Fibroblast of lung (primary cell): ENCODE data around the gene DTX1. TPM values are rescaled to one million over a fixed set of nuclear protein-coding genes. Genes with fewer than 3 reads are reported as not detected.

ENCODE experiments used
- DNase-seq, 2 donors: peaks; one replicate each; pipeline versions ENCODE4 v3.0.0 to v3.0.0-alpha.2; 2010; ENCODE audit warnings: low read depth in 2 of 2
- H2AFZ ChIP-seq: 2 replicates; pipeline ENCODE4 v1.5.1; 2012; ENCODE audit warnings: low read length, control low read depth, inconsistent platforms
- H3K27ac ChIP-seq: 2 replicates; pipeline ENCODE4 v1.5.1; 2011; ENCODE audit warnings: low read length, control low read depth; ENCODE audit not compliant: insufficient read depth
- H3K27me3 ChIP-seq: 2 replicates; pipeline ENCODE4 v1.5.1; 2011; ENCODE audit warnings: mild to moderate bottlenecking, low read length; ENCODE audit not compliant: control insufficient read depth, insufficient read depth
- H3K36me3 ChIP-seq: 2 replicates; pipeline ENCODE4 v1.5.1; 2011; ENCODE audit warnings: low read length; ENCODE audit not compliant: control insufficient read depth, insufficient read depth
- H3K4me1 ChIP-seq: 2 replicates; pipeline ENCODE4 v1.5.1; 2011; ENCODE audit warnings: low read length; ENCODE audit not compliant: control insufficient read depth, insufficient read depth; ENCODE audit errors: extremely low read depth
- H3K4me2 ChIP-seq: 2 replicates; pipeline ENCODE4 v1.5.1; 2011; ENCODE audit warnings: low read length, control low read depth; ENCODE audit not compliant: insufficient read depth; ENCODE audit errors: extremely low read depth
- H3K4me3 ChIP-seq, 4 experiments: fragments of 200-600 bp in 1 of 4; sonication (generic) in 1 of 4; replicated peaks in 1 of 4; 2 replicates each; pipeline ENCODE4 v1.5.1; 2011 to 2016; ENCODE audit warnings: low read length in 4 of 4, low read depth in 3 of 4, mild to moderate bottlenecking in 3 of 4, control low read depth in 2 of 4, inconsistent platforms in 1 of 4, mixed read lengths in 1 of 4; ENCODE audit not compliant: insufficient read depth in 1 of 4; ENCODE audit errors: control extremely low read depth in 1 of 4
- H3K79me2 ChIP-seq: 2 replicates; pipeline ENCODE4 v1.5.1; 2012; ENCODE audit warnings: mild to moderate bottlenecking, low read length, inconsistent platforms; ENCODE audit not compliant: control insufficient read depth, insufficient read depth
- H3K9ac ChIP-seq: 2 replicates; pipeline ENCODE4 v1.5.1; 2011; ENCODE audit warnings: mild to moderate bottlenecking, low read length, control low read depth; ENCODE audit not compliant: insufficient read depth
- H3K9me3 ChIP-seq: 2 replicates; pipeline ENCODE4 v1.5.1; 2012; ENCODE audit warnings: low read depth, low read length; ENCODE audit not compliant: control insufficient read depth, insufficient read depth
- H4K20me1 ChIP-seq: 2 replicates; pipeline ENCODE4 v1.5.1; 2011; ENCODE audit warnings: low read length; ENCODE audit not compliant: control insufficient read depth, insufficient read depth; ENCODE audit errors: extremely low read depth
- EZH2 ChIP-seq: IDR thresholded peaks from 2 replicates; pipeline ENCODE4 v1.5.1; 2012; ENCODE audit warnings: low read length, control low read depth, mild to moderate bottlenecking; ENCODE audit errors: missing control alignments
- polyA plus RNA-seq, 2 donors: library from polyadenylated mRNA; depleted of rRNA in 1 of 2; stranded (reverse) in 1 of 2; unstranded in 1 of 2; fragments of >200 nt; gene quantifications; 2 replicates each; pipeline ENCODE4 v1.2.1, GENCODE V29; 2011 to 2012; ENCODE audit warnings: missing spikeins in 1 of 2
- total RNA-seq: library from RNA; depleted of rRNA; stranded (reverse); fragments of >200 nt; gene quantifications from 2 replicates; pipeline ENCODE4 v1.2.1, GENCODE V29; 2014
- TF ChIP-seq, protein P1 (sequence below), 2 donors: IDR thresholded peaks in 1 of 2; conservative IDR thresholded peaks in 1 of 2; 1 replicate in 1 of 2; 2 replicates in 1 of 2; pipeline ENCODE4 v1.5.1; 2011 to 2012; ENCODE audit warnings: low read length in 2 of 2, control low read depth in 1 of 2, inconsistent platforms in 1 of 2, low read depth in 1 of 2, mild to moderate bottlenecking in 1 of 2

The DTX1 gene
- total and polyA plus RNA-seq, 2 donors (not counting 1 experiment from before 2014, with no cell fraction given): not detected

DNA sequence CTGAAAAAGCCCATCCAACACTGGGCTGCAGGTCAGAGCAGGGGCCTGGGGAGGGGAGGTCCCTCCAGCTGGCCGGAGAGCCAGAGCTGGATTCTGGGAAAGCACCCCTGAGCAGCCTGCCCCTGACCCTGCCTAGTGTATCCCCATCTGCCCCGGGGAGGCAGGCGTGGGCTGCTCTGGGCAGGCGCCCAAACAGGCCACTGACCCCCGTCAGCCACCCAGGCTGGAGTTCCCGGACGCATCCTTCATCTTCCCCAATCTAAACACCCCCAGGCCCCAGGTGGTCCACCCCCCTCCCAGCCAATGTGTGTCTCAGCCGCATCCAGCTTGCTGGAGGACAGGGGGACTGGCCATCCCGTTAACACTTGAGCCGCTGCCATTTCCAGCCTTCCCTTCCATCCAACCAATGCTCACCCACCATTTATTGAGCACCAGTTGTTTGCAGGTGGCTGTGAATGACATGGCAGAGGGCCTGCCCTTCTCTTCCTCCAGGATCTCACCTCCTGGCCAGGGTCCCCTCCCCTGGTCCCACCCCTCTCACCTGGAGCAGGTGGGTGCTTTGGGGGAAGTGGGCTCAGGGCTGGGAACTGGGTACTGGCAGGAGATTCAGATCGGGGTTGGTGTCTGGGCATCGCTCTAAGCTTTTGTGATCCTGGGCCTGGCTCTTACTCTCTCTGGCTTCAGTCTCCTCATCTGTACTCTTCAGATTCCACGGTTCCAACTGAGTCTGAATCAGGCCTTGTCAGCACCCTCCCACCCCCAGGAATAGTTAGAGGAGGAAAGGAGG lies 743 bp upstream of the DTX1 start:
- Histone ChIP-seq H3K9ac (no peak overlapping the region), H3K4me3 (no peak overlapping the region), H4K20me1 (peaks cover 2% of the 10 kb centered on the region), H3K27ac (no peak overlapping the region), H3K4me1 (no peaks in the 10 kb centered on the region), H3K4me2 (no peak overlapping the region), H2AFZ (no peak overlapping the region), H3K9me3 (no peaks in the 10 kb centered on the region), H3K79me2 (no peaks in the 10 kb centered on the region), H3K36me3 (no peaks in the 10 kb centered on the region), H3K27me3 (peaks cover 9% of the 10 kb centered on the region)
- TF ChIP-seq, protein P1, sequence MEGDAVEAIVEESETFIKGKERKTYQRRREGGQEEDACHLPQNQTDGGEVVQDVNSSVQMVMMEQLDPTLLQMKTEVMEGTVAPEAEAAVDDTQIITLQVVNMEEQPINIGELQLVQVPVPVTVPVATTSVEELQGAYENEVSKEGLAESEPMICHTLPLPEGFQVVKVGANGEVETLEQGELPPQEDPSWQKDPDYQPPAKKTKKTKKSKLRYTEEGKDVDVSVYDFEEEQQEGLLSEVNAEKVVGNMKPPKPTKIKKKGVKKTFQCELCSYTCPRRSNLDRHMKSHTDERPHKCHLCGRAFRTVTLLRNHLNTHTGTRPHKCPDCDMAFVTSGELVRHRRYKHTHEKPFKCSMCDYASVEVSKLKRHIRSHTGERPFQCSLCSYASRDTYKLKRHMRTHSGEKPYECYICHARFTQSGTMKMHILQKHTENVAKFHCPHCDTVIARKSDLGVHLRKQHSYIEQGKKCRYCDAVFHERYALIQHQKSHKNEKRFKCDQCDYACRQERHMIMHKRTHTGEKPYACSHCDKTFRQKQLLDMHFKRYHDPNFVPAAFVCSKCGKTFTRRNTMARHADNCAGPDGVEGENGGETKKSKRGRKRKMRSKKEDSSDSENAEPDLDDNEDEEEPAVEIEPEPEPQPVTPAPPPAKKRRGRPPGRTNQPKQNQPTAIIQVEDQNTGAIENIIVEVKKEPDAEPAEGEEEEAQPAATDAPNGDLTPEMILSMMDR (conservative IDR thresholded peaks at IDR 0.05 in 1 of 2, IDR thresholded peaks at IDR 0.05 in 1 of 2; ENCODE audit: low read depth in 1 of 2, low read length in 2 of 2): no peak
- TF ChIP-seq EZH2: no peak
- no peak for DNase-seq

- Histone ChIP-seq H3K27ac (no peak overlapping the region), H3K36me3 (no peaks in the 10 kb centered on the region), H3K9ac (no peak overlapping the region), H2AFZ (no peak overlapping the region), H3K4me1 (no peaks in the 10 kb centered on the region), H4K20me1 (peaks cover 2% of the 10 kb centered on the region), H3K79me2 (no peaks in the 10 kb centered on the region), H3K9me3 (no peaks in the 10 kb centered on the region), H3K4me3 (peak overlapping the region in 1 of 4 experiments; percentile 35), H3K4me2 (no peak overlapping the region), H3K27me3 (peaks cover 9% of the 10 kb centered on the region)
- TF ChIP-seq EZH2: no peak
- TF ChIP-seq, protein P1 (conservative IDR thresholded peaks at IDR 0.05 in 1 of 2, IDR thresholded peaks at IDR 0.05 in 1 of 2; ENCODE audit: low read depth in 1 of 2, low read length in 2 of 2): no peak
- no peak for DNase-seq
These were observed 224 bp upstream of the DTX1 start for GRCh38 chr12:113056381-113056630.

DNA sequence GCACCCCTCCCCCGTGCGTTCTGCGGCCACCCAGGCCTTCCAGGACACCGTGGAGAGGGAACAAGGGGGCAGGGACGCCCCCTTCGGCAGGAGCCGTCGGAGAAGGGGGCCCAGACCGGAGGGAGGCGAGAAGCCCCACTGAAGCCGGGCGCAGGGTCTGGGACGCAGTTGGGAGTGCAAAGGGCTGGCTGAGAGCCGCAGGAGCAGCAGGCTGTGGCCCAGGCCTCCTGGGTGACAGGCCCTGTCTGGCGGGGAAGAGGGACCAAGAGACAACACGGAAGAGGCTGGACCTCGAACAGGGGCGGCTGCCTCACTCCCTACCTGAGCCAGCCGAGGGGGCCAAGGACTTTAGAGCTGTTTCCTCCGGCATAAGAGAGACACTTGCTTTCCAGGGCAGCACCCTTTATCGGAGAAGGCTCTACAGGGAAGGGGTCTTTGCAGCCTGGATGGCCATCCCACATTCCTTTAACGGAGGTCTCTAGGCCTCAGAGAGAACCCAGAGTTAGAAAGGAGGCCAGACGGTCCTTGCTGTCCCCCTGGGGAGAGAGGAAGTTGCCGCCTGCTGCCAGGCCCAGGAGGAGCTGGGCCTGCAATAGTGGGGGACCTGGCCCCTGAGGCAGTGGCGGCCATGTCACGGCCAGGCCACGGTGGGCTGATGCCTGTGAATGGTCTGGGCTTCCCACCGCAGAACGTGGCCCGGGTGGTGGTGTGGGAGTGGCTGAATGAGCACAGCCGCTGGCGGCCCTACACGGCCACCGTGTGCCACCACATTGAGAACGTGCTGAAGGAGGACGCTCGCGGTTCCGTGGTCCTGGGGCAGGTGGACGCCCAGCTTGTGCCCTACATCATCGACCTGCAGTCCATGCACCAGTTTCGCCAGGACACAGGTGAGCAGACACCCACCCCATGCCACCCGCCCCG lies 1.3 kb downstream of the DTX1 start:
- no peaks in the 10 kb centered on the region for H3K79me2 ChIP-seq
- no peak overlapping the region for H3K4me2 ChIP-seq
- H3K27me3 ChIP-seq: peaks cover 9% of the 10 kb centered on the region
- no peak overlapping the region for H3K9ac ChIP-seq
- H3K27ac ChIP-seq: no peak overlapping the region
- H2AFZ ChIP-seq: no peak overlapping the region
- peaks cover 2% of the 10 kb centered on the region for H4K20me1 ChIP-seq
- no peak for TF ChIP-seq EZH2
- TF ChIP-seq, protein P1 (conservative IDR thresholded peaks at IDR 0.05 in 1 of 2, IDR thresholded peaks at IDR 0.05 in 1 of 2; ENCODE audit: low read depth in 1 of 2, low read length in 2 of 2): no peak
- no peaks in the 10 kb centered on the region for H3K4me1 ChIP-seq
- no peak overlapping the region for H3K4me3 ChIP-seq
- no peaks in the 10 kb centered on the region for H3K9me3 ChIP-seq
- no peak for DNase-seq
- H3K36me3 ChIP-seq: no peaks in the 10 kb centered on the region
